Transverse colon (tissue), 4 donors: ENCODE results near the gene SMC1A. TPM values are rescaled to one million over a fixed set of nuclear protein-coding genes. Genes with fewer than 3 reads are reported as not detected.

ENCODE experiments used
- DNase-seq: peaks from one replicate; pipeline ENCODE4 v3.0.0-alpha.2; 2019
- H3K27ac ChIP-seq, 4 donors: fragments of 200-600 bp; sonication (generic); 2 replicates each; pipeline ENCODE4 v1.5.1; 2016 to 2018; ENCODE audit warnings: inconsistent platforms in 4 of 4
- H3K27me3 ChIP-seq: fragments of 200-600 bp; sonication (generic); 2 replicates; pipeline ENCODE4 v1.5.1; 2017; ENCODE audit warnings: inconsistent platforms
- H3K36me3 ChIP-seq, 4 donors: fragments of 200-600 bp; sonication (generic); 2 replicates each; pipeline ENCODE4 v1.5.1; 2017 to 2019; ENCODE audit warnings: inconsistent platforms in 4 of 4
- H3K4me1 ChIP-seq, 4 donors: fragments of 200-600 bp; sonication (generic); 2 replicates each; pipeline ENCODE4 v1.5.1; 2017 to 2020; ENCODE audit warnings: inconsistent platforms in 4 of 4
- H3K4me3 ChIP-seq, 4 donors: fragments of 200-600 bp; sonication (generic); 1 replicate in 1 of 4; 2 replicates in 3 of 4; pipeline versions ENCODE4 v1.5.1 to v1.6.1; 2017 to 2019; ENCODE audit warnings: inconsistent platforms in 4 of 4
- H3K9me3 ChIP-seq, 2 donors: fragments of 200-600 bp; sonication (generic); 2 replicates each; pipeline ENCODE4 v1.5.1; 2017 to 2019; ENCODE audit warnings: inconsistent platforms in 2 of 2
- CTCF ChIP-seq, 5 experiments: fragments of 200-600 bp in 3 of 5; fragments of 450-650 bp in 2 of 5; sonication (generic) in 3 of 5; IDR thresholded peaks; 1 replicate in 2 of 5; 2 replicates in 3 of 5; pipeline ENCODE4 v1.5.1; 2016 to 2017; ENCODE audit warnings: antibody characterized with exemption in 5 of 5, inconsistent platforms in 3 of 5, mild to moderate bottlenecking in 2 of 5, moderate library complexity in 1 of 5
- EP300 ChIP-seq: sonication (generic); formaldehyde crosslinking; IDR thresholded peaks from one replicate; pipeline ENCODE4 v1.6.1; 2017; ENCODE audit warnings: antibody characterized with exemption, low read depth
- POLR2A ChIP-seq: fragments of 450-650 bp; IDR thresholded peaks from one replicate; pipeline ENCODE4 v1.6.1; 2016; ENCODE audit warnings: antibody characterized with exemption, mild to moderate bottlenecking, moderate library complexity
- POLR2AphosphoS5 ChIP-seq, 3 donors: sonication (generic); formaldehyde crosslinking; IDR thresholded peaks; one replicate each; pipeline ENCODE4 v1.6.1; 2016; ENCODE audit warnings: antibody characterized with exemption in 3 of 3
- WGBS, 2 donors: methylation state at CpG; one replicate each; pipeline ENCODE4 v1.1.5; 2018; ENCODE audit warnings: low coverage in 1 of 2; 5-methylcytosine and 5-hydroxymethylcytosine counted together
- in situ Hi-C, 4 donors: fragments of 200-750 bp; cut with MboI; loops; one replicate each; pipeline versions ENCODE4 v1.15.0 to v1.15.1; 2017; ENCODE audit warnings: low sequenced_read_pairs in 3 of 4, low pct_ligation_motif_present in 1 of 4, low pct_unique_long_range_greater_than_20kb in 1 of 4
- intact Hi-C: fragments of 100-400 bp; cut with DNase I; formaldehyde crosslinking; loops from one replicate; pipeline ENCODE4 v1.15.1; 2023; ENCODE audit warnings: low total_unique reads
- total RNA-seq, 4 donors: library from RNA; depleted of rRNA; stranded (reverse); fragments of >200 nt; gene quantifications; one replicate each; pipeline ENCODE4 v1.1.0, GENCODE V29; 2016

The SMC1A gene
- total RNA-seq, 4 donors from 2014 or later, result 25.3 to 113 (median 52.9) TPM

GRCh38 chrX:53340852-53341645 is 81.4 kb downstream of the SMC1A start:
- no peak for TF ChIP-seq POLR2AphosphoS5 (IDR thresholded peaks at IDR 0.05)
- no peak for TF ChIP-seq CTCF (IDR thresholded peaks at IDR 0.05)
- no peak for TF ChIP-seq EP300
- no peak for TF ChIP-seq POLR2A
- H3K4me3 ChIP-seq, result no peak overlapping the region
- no peaks in the 10 kb centered on the region for H3K36me3 ChIP-seq
- H3K9me3 ChIP-seq, result no peaks in the 10 kb centered on the region
- in situ Hi-C loops, result no loop called here
- H3K27me3 ChIP-seq, result no peaks in the 10 kb centered on the region
- 78% methylated on average over 12 of the region's 12 CpGs; no CpG with 5 or more reads in 1 of the 2 donors for WGBS, 2 donors
- H3K27ac ChIP-seq, result no peak overlapping the region
- H3K4me1 ChIP-seq, result no peaks in the 10 kb centered on the region
- intact Hi-C loops, result no loop called here
- DNase-seq, result no peak

GRCh38 chrX:53337101-53337500 is 85.4 kb downstream of the SMC1A start:
- TF ChIP-seq POLR2A, result no peak
- TF ChIP-seq POLR2AphosphoS5 (IDR thresholded peaks at IDR 0.05), result no peak
- TF ChIP-seq EP300, result no peak
- TF ChIP-seq CTCF (IDR thresholded peaks at IDR 0.05), result no peak
- Histone ChIP-seq H3K4me3 (no peak overlapping the region), H3K36me3 (no peaks in the 10 kb centered on the region), H3K4me1 (no peaks in the 10 kb centered on the region), H3K9me3 (no peaks in the 10 kb centered on the region), H3K27me3 (no peaks in the 10 kb centered on the region), H3K27ac (no peak overlapping the region)
- in situ Hi-C loops (no loop called here), intact Hi-C loops (no loop called here)
- WGBS, 2 donors, result 84 to 85% methylated on average over 5 to 10 of the region's 10 CpGs
- DNase-seq, result no peak

GRCh38 chrX:53333853-53334252 is 88.6 kb downstream of the SMC1A start:
- Histone ChIP-seq H3K27me3 (no peaks in the 10 kb centered on the region), H3K27ac (no peak overlapping the region), H3K9me3 (no peaks in the 10 kb centered on the region), H3K4me1 (no peaks in the 10 kb centered on the region), H3K36me3 (no peaks in the 10 kb centered on the region), H3K4me3 (no peak overlapping the region)
- DNase-seq, result no peak
- intact Hi-C loops (no loop called here), in situ Hi-C loops (no loop called here)
- TF ChIP-seq CTCF (IDR thresholded peaks at IDR 0.05) (no peak), POLR2AphosphoS5 (IDR thresholded peaks at IDR 0.05) (no peak), EP300 (no peak), POLR2A (no peak)
- WGBS, 2 donors, result 91% methylated on average over 3 of the region's 3 CpGs; no CpG with 5 or more reads in 1 of the 2 donors

- Histone ChIP-seq H3K27ac (no peak overlapping the region), H3K4me1 (no peaks in the 10 kb centered on the region), H3K27me3 (no peaks in the 10 kb centered on the region), H3K4me3 (no peak overlapping the region), H3K36me3 (no peaks in the 10 kb centered on the region), H3K9me3 (no peaks in the 10 kb centered on the region)
- in situ Hi-C loops, result no loop called here
- DNase-seq, result no peak
- TF ChIP-seq EP300 (no peak), POLR2A (no peak), POLR2AphosphoS5 (IDR thresholded peaks at IDR 0.05) (no peak), CTCF (IDR thresholded peaks at IDR 0.05) (no peak)
- intact Hi-C loops, result no loop called here
- WGBS, 2 donors, result 47% methylated on average over 5 of the region's 5 CpGs; no CpG with 5 or more reads in 1 of the 2 donors
Measured at GRCh38 chrX:53332204-53332603, 90.2 kb downstream of the SMC1A start.
